KOPT-K1 (cell line): Measurements from ENCODE around the gene SEMA5A.

Experiments
- H3K27ac ChIP-seq: fragments of 200-600 bp; sonication (generic); 2 replicates; pipeline ENCODE4 v1.5.1; 2016; ENCODE audit warnings: antibody characterized with exemption, mild to moderate bottlenecking, low read depth, low read length; ENCODE audit not compliant: poor library complexity, severe bottlenecking
- H3K36me3 ChIP-seq: fragments of 200-600 bp; sonication (generic); 2 replicates; pipeline ENCODE4 v1.5.1; 2017; ENCODE audit warnings: antibody characterized with exemption, mild to moderate bottlenecking, low read length, moderate library complexity; ENCODE audit not compliant: insufficient read depth
- H3K9me3 ChIP-seq: fragments of 200-600 bp; sonication (generic); 2 replicates; pipeline ENCODE4 v1.5.1; 2017; ENCODE audit warnings: antibody characterized with exemption, low read length, mild to moderate bottlenecking; ENCODE audit not compliant: insufficient read depth, poor library complexity, severe bottlenecking

The SEMA5A gene

DNA sequence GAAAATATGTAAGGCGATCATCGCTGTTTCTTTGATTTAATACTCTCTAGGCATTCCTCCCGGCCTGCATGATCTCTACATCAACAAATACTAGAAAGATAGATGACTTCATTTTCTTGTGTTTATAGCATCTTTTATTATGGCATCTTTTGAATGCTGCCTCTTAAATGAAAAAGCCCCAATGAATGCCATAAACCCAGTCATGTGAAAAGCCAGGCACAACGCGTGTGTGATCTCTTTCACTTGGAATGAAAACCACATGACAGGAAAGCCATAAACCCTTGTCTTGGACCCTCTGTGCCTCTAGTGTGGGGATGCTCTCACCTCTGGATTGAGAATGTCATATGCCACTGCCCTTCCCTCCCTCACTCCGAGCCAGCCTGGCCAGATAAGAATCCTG, 476.2 kb downstream of the SEMA5A start:
- H3K27ac ChIP-seq = no peak overlapping the region

DNA sequence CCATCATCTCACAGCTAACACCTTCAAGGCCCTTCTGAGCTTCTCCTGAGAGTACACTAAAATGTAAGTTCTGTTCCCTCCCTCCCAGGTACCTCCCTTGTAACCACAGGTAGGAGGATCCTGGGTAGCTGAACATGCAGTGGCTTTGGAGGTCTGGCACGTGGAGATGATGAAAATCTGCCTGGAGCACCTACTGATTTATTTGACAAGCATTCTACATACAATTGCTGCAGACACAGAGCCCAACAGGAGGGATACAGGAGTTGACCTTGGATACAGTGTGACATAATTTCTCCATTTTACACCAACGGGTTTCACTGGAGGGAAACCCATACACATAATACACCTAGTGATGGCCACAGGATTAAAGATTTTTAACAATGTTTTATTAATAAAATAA, 478.7 kb downstream of the SEMA5A start:
- Histone ChIP-seq H3K27ac (no peak overlapping the region), H3K36me3 (no peaks in the 10 kb centered on the region), H3K9me3 (no peaks in the 10 kb centered on the region)

More for the DNA sequence above, 476.2 kb downstream of the SEMA5A start:
- no peaks in the 10 kb centered on the region for H3K9me3 ChIP-seq
- no peaks in the 10 kb centered on the region for H3K36me3 ChIP-seq

DNA sequence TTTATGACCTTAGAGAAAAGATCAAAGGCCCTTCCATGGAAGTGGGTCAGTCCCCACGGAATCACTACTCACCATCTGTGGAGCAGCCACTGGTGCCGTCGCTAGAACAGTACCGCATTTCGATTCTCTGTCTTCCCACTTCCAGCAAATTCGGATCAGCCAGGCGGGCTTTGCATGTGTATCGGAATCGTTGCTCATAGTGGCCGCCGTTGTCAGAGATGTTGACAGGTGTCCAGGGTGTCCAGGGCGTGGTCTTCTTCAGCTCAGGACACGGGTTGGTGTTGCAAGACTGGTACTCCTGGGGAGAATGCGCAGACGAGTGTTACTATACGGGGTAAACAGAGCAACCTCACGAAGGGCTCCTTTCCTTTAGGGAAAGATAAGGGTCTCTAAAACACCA, 479.5 kb downstream of the SEMA5A start:
- H3K36me3 ChIP-seq = no peaks in the 10 kb centered on the region

DNA sequence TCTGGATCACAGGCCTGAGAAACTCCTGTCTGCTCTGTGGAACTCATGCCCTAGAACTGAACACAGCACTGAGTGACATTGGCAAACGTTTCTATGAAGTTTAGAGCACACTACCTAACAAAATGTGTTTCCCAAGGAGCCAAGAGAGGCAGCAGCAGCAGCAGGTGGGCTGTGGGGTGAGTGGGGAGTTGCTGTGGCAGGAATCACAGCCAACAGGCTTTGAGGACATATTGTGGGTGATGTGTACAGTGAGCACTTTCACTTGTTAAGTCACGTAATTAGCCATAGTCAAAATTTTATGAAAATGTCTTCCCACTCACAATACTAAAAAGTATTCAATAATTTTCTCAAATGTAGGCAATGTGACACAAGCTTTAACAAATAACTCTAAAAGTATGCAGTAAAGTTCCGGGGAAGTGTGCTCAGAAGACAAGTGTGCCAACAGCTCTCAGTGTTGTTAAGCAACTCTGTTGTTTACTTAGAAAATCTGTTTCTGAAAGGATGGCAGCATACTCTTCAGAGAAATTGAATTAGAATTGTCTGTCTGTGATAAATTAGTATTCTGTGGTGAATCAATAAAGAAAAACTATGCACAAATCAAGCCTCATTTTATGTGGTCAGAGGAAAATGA, 482.1 kb downstream of the SEMA5A start:
- H3K27ac ChIP-seq = no peak overlapping the region
- no peaks in the 10 kb centered on the region for H3K9me3 ChIP-seq
- H3K36me3 ChIP-seq = no peaks in the 10 kb centered on the region

More for the DNA sequence above, 479.5 kb downstream of the SEMA5A start:
- Histone ChIP-seq H3K27ac (no peak overlapping the region), H3K9me3 (no peaks in the 10 kb centered on the region)

DNA sequence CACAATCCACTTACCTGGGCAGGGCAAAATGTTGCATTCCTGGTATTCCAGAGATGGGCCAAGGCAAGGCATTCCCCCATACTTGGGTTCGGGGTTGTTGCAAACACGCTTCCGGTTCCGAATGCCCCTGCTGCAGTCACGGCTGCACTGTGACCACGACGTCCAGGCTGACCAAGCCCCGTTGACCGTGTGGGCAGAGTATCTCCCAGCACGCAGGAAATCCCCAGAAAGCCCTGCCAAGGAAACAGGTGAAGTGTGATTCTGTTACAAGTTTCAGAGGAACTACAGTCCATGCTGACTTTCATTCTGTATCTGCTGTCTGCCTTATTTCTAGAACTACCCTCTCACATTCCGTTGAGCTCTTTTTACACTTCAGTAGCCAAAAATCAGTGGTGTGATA, 483.0 kb downstream of the SEMA5A start:
- Histone ChIP-seq H3K36me3 (no peaks in the 10 kb centered on the region), H3K27ac (no peak overlapping the region), H3K9me3 (no peaks in the 10 kb centered on the region)

DNA sequence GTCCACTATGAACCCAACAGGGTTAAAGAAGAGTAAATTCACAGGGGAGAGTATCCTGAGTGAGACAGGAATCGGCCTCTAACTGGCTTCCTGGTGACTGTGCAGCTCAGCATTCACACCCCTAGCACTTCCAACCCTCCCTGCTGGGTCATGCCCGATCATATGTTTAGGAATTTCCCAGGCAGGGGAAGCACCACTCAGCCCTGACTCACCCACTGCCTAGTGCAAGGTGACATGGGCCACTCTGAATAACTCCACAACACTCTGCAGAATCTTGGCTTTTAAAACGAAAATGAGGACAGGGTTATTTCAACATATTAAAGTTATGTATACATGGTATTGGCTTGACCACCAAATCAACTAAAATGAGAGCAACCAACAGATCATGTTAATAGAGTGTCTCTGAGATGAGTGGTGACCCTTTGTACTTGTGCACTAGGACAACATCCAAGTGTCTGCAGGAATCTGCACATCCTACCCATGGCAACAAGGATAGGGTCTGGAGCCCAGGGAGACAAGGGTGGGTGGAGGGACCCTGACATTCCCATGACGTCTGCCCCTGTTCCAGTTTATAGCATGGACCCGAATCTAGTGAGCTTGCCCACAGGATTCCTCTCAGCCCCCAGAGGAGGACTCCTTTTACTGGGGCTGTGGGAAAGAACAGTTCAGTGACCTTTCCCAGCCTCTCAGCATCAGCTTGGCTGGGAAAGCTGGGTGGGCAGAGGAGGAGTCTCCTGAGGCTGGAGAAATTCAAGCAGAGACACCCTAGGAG, 485.8 kb downstream of the SEMA5A start:
- Histone ChIP-seq H3K27ac (no peak overlapping the region), H3K36me3 (no peaks in the 10 kb centered on the region), H3K9me3 (no peaks in the 10 kb centered on the region)

DNA sequence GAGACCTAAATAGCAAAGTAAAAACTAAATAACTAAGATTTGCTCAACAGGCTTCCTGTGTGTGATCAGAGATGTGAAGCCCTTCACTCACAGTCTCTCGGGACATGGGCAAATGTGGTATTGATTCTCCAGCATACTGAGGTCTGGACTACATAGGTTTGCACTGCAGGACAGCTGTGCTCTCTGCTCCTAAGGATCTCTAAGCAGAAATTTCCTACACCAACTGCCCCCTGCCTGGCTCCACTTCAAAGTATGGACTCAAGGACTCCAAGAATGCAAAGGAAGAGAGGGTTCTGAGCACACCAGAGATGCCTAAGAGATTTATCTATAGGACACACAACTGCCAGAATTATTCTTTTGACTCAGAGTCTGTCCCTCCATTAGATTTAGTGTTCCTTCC, 487.2 kb downstream of the SEMA5A start:
- Histone ChIP-seq H3K36me3 (no peaks in the 10 kb centered on the region), H3K9me3 (no peaks in the 10 kb centered on the region), H3K27ac (no peak overlapping the region)

DNA sequence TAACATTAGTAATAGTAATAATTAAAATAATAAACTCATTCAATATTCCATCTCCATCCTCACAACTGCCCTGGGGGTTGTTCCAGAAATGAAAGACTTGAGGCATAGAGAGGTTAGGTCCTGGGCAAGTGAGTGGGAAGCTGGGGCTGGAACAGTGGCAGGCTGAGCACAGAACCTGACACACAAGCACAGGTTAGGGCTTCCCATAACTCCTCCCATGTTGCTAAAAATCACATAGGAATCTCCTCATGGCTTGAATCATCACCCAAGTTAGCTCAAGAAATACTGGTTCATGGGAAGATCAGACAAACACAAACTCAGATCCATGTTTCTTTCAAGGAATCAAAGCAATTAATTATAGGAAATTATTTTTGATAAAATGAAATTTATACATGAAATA, 487.7 kb downstream of the SEMA5A start:
- Histone ChIP-seq H3K9me3 (no peaks in the 10 kb centered on the region), H3K36me3 (no peaks in the 10 kb centered on the region), H3K27ac (no peak overlapping the region)

DNA sequence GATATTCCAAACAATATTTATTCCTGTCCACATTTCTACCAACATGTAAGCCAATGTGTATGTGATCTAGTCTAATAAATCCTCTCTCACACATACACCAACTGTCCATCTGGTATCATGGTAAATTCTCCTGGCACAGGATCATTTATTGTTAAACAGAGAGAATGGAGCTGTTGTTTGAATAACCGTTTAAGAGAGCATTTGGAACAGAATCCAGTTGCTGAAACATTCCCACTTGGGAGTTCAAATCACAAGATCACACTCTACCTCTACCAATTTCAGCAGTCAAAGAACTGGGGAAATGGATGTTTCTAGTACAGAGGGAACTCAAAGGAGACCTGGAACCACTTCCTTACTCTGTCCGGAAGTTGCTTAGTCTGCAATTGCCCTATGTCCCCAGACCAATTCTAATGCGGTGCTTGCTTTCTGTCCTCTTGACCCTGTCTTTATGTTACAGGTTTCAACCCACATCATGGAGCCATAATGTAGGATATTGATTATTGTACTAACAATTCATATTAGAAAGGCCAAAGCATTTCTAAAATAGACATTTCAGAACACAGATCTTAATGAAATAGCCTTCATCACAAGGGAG, 488.4 kb downstream of the SEMA5A start:
- Histone ChIP-seq H3K36me3 (no peaks in the 10 kb centered on the region), H3K9me3 (no peaks in the 10 kb centered on the region), H3K27ac (no peak overlapping the region)

DNA sequence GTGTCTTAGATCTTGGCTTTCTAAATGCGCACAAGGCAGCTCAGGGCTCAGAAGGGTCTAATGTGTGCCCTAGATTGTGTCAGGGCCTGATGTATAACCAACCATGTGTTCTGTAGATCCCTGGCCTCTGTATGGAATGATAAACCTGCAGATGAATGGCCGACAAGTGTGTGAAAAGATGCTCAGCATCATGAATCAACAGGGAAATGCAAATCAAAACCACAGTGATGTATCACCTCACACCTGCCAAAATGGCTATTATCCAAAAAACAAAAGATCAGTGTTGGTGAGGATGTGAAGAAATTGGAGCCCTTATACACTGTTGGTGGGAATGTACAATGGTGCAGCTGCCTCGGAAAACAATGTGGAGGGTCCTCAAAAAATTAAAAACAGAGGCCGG, 489.8 kb downstream of the SEMA5A start:
- H3K27ac ChIP-seq = no peak overlapping the region
- no peaks in the 10 kb centered on the region for H3K9me3 ChIP-seq
- no peaks in the 10 kb centered on the region for H3K36me3 ChIP-seq

DNA sequence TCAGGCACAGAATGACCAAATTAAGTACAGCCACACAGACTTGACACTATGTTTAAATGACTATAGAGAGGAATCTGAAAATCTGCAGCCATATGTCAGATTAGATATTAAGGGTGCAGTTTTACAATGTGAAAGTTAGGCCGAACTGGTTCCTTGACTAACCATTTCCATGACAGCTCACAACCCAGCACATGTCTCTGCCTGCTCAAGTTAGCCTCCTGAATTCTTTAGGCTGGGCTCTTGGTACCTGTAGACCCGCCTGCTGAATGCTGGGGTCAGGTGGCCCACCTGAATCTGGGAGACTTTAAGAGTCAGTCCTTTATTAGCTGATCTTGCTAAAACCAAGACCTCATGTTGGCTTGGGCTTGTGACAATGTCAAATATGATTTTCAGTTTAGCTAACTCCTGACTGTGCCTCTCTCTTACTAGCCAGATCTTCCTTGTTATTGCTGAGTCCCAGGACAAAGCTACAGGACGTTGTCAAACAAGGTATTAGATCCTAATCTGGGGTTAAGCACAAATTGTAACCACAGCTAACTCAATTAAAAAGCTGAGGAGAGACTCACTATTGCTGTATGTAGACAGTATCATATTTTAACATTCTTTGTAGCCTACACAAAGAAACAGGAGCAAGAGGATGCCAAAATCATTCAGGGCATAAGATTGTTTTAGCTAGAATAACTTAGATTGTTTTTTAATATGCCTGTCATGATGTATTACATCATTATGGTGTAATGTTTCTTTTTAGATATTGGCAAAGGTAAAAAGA, 490.9 kb downstream of the SEMA5A start:
- Histone ChIP-seq H3K36me3 (no peaks in the 10 kb centered on the region), H3K27ac (no peak overlapping the region), H3K9me3 (no peaks in the 10 kb centered on the region)

DNA sequence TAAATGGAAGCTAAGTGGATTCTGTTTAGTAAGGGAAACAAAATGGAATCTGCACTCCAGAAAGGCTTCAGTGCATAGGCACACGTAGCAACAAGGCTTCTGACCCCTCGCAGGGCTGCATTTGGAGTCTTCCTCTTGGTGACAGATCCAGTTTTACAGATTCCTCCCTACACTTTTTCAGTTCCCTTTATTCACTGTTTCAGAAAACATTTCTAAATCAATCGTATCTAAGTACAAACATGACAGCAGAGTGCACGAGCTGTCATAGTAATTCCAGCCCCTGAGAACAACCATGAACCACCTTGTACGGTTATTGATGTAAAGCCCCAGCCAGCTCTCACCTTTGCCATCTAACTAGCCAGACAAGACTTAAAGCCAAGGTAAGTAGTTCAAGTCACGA, 491.6 kb downstream of the SEMA5A start:
- H3K27ac ChIP-seq = no peak overlapping the region
- no peaks in the 10 kb centered on the region for H3K36me3 ChIP-seq
- H3K9me3 ChIP-seq = no peaks in the 10 kb centered on the region

DNA sequence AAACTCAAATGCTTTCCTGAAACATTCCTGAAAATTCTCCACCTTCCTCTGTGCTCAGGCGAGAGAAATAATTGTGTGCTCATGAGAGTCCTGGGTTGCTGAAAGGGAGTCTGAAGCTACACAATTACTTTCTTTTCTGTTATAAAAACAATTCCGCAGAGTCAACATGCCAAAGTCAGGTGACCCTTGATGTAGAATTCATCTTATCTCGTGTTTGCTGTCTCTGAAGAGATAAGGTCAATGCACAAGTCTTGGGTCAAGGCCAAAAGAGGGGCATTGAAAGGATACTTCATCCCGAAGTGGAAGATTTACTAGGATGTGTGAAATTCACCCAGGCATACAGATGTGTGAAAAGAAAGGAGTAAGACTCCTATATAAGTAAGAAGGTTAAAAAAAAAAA, 493.5 kb downstream of the SEMA5A start:
- Histone ChIP-seq H3K36me3 (no peaks in the 10 kb centered on the region), H3K27ac (no peak overlapping the region), H3K9me3 (no peaks in the 10 kb centered on the region)

DNA sequence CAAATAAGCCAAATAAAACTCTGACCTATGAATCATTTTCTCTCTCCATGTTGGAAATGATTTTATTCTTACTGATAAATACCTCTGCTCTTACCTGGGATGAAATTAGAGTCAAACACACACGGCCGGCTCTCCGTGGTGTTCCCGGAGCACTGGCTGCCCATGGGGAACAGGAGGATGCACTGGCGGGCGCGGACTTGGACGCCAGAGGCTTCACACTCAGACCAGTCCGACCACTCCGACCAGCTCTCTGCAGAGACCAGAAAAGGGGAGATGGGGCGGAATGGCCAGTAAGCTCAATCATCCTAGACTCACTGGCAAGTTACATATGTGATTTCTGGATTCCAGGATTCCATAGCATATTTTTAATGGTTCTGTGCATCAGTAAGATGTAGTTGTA, 494.1 kb downstream of the SEMA5A start:
- H3K36me3 ChIP-seq = no peaks in the 10 kb centered on the region
- no peak overlapping the region for H3K27ac ChIP-seq
- H3K9me3 ChIP-seq = no peaks in the 10 kb centered on the region

DNA sequence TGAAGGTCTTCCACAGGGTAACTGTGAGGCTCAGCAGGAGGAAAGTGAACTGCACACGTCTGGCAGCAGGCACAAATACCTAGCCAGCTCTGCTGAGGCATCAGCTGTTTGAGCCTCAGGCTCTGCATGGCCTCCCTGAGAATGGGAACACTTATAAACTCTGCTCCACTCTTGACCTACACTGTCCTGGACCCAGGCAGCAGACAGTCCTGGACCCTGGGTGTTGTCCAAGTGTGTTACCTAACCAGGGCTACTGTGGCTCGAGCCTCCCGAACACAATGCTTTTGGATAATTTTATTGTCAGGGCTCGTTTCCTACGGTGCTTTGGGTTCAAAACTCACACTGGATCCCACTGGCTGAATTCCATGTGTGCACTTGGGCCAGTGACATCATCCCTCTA, 497.9 kb downstream of the SEMA5A start:
- no peak overlapping the region for H3K27ac ChIP-seq
- H3K9me3 ChIP-seq = no peaks in the 10 kb centered on the region
- no peaks in the 10 kb centered on the region for H3K36me3 ChIP-seq
